HG02610 (cell line): ENCODE data around the gene C12orf56.
"Not testable (repeated sequence)": the region's sequence is repeated elsewhere in the genome, so short reads cannot be mapped to it uniquely, and the experiment has no call there.

Experiments used
- ATAC-seq: cut with Tn5 transposase; IDR thresholded peaks from one replicate; pipeline ENCODE4 v1.9.1; 2021; ENCODE audit warnings: mild to moderate bottlenecking, moderate library complexity; ENCODE audit not compliant: unreplicated experiment

The C12orf56 gene

DNA sequence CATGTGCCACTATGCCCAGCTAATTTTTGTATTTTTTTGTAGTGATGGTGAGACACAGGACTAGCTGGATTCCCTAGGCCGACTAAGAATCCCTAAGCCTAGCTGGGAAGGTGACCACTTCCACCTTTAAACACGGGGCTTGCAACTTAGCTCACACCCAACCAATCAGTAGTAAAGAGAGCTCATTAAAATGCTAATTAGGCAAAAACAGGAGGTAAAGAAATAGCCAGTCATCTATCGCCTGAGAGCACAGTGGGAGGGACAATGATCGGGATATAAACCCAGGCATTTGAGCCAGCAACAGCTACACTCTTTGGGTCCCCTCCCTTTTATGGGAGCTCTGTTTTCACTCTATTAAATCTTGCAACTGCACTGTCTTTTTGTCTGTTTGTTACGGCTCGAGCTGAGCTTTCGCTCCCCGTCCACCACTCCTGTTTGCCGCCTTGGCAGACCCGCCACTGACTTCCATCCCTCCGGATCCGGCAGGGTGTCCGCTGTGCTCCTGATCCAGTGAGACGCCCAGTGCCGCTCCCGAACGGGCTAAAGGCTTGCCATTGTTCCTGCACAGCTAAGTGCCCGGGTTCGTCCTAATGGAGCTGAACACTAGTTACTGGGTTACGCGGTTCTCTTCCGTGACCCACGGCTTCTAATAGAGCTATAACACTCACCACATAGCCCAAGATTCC, 70.9 kb downstream of the C12orf56 start:
- ATAC-seq: not testable (repeated sequence)

DNA sequence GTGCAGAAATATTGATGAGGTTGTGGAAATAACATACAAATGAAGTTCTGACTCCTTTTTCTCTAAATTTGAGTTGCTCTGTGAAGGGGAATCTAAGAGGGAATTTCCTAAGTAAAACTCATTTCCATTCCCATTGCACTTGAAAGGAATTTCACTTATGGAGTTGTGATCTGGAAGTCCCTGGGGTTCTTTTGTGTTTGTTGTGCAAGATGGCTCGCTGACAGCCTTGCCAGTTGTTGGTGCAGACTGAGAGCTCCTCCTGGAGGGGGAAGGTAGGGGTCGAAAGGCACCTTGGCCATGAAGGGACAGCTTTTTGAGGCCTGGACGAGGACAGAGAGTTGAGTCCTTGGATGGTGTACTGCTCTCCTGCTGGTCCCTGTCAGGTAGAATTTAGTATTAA, 72.0 kb downstream of the C12orf56 start:
- peak; percentile 85 for ATAC-seq

DNA sequence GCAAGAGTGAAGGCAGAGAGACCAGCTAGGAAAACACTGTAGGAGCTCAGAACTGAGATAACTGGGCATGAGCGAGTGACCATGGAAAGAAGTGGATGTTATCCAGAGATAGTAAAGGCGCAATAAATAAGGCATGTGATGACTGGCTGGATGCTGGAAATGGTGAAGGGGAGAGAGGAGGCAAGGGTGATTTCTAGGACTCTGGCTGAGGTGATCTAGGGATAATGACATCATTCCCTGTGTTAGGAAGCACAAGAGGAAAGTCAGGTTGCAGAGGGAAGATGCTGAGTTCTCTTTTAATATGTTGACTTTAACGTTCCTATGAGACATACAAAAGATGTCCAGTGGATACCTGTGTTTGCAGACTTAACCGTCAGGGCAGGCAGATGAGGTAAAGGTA, 78.7 kb downstream of the C12orf56 start:
- ATAC-seq: no peak

DNA sequence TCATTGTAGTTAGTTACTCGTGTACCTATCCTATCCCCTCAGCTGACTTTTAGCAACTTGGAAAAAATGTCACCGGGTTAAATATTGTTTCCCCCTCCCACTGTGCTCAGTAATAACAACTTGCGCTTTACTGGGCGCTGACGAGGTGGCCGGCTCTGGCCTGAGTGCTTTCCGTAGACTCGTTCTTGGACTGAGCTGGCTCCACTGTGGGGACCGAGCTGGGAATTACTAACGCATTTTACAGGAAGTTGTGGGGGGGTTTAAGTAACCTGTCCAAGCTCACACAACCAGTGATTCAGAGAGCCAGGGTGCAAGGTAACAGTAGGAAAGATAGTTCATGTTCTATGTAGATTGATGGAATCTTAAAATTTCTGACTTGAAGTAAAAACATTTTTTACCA, 86.0 kb downstream of the C12orf56 start:
- ATAC-seq: no peak

DNA sequence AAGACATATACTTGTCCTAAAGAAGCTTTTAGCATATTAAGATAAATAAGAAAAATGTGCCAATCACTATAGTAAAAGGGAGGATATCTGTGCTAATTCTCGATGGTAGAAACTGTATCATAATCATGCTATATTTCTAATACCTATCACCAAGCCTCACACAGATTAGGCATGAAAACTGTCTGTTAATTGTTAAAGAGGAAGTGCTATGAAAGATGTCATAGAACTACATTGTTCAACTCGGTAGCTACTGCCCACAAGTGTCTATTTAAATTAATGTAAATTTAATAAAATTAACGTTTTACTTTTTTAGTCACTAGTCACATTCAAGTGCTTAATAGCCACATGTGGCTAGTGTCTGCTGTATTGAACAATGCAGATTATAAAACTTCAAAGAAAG, 90.9 kb downstream of the C12orf56 start:
- ATAC-seq: no peak

DNA sequence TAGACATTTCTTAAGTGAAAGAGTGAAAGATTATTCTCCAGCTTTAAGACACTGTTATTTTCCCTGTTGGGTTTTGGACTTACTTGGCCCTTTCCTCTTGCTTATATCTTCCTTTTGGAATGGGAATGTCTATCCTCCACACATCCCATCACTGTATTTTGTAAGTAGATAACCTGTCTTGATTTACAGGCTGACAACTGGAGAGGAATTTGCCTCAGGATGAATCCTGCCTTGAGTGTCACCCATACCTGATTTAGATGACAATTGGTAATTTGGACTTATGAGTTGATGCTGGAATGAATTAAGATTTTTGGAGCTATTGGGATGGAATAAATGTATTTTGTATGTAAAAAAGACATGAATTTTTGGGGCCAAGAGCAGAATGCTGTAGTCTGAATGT, 94.3 kb downstream of the C12orf56 start:
- no peak for ATAC-seq

DNA sequence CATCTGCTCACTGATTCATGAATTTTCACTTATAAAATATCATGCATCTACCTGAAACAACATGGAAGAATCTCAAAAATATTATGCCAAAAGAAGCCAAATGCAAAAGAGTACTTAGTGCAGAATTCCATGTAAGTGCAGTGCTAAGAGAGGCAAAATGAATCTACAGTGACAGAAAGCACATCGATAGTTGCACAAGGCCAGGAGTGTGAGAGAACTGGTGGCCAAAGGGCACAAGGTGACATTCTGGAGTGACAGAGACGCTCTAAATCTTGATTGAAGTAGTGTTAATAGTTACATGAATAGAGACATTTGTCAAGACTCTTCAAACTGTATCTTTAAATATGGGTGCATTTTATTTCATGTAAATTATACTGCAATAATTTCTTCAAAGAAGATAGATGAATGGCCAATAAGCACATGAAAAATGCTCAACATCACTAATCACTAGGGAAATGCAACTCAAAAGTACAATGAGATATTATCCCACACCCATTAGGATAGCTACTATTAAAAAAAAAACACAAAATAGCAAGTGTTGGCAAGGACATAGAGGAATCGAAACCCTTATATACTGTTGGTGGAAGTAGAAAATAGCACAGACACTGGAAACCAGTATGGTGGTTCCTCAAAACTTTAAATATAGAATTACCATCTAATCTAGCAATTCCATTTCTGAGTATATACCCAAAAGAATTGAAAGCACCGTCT, 96.7 kb downstream of the C12orf56 start:
- peak; percentile 57 for ATAC-seq

DNA sequence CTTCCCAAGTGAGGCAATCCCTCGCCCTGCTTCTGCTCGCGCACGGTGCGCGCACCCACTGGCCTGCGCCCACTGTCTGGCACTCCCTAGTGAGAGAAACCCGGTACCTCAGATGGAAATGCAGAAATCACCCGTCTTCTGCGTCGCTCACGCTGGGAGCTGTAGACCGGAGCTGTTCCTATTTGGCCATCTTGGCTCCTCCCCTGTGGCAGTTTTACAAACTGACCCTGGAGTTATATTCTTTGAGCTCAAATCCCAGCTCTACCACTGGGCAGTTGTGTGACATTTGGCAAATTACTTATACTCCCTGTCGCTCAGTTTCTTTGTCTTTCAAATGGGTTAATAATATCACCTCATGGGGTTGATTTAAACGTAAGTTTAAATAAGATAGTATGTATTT, 97.4 kb downstream of the C12orf56 start:
- not testable (repeated sequence) for ATAC-seq

DNA sequence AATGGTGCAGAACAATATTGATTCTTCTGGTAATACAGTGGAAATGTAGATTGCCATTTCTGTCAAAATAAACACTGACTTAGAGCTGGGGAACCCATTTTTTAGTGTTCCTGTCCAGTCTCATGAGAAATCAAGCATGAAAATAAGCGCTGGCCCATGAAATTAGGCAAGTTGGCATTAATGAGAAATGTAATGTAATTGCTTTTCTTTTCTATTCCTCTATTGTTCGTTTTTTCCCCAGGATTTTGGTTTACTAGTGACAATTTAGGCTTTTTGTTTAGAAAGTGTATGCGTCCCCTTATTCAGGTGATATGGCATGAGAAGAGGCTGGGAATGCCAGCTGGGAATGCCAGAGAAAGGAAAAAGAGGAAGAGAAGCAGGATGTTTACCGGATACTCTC, 104.0 kb downstream of the C12orf56 start:
- ATAC-seq: no peak

DNA sequence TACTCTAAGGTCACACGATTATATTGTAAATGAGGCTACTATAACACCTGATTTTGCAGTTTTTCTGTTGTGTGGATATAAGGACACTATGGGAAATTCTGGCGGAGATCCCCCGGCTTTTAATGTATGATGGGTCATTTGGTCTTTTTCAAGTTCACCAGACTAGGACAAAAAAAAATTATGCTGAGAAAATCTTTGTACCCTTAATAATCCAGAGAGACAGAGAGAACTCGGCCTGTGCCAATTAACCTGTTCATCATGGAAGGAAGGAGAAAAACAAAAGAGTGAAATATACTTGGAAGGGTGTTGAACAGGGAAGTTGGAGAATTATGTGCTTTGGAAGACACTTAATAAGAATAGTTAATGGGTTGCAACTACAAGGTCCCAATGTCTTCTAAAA, 106.3 kb downstream of the C12orf56 start:
- ATAC-seq: no peak

DNA sequence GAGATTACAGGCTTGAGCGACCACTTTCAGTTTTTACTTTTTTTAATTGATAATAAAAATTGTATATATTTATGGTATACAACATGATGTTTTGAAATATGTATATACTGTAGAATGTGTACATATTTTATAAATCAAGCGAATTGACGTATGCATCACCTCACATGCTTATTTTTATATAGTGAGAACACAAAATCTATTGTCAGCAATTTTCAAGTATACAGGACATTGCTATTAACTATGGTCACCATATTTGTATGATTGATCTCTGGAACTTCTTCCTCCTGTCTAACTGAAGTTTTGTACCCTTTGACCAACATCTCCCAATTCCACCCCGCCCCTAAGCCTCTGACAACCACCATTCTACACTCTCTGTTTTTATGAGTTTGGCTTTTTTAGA, 112.1 kb downstream of the C12orf56 start:
- ATAC-seq: no peak

DNA sequence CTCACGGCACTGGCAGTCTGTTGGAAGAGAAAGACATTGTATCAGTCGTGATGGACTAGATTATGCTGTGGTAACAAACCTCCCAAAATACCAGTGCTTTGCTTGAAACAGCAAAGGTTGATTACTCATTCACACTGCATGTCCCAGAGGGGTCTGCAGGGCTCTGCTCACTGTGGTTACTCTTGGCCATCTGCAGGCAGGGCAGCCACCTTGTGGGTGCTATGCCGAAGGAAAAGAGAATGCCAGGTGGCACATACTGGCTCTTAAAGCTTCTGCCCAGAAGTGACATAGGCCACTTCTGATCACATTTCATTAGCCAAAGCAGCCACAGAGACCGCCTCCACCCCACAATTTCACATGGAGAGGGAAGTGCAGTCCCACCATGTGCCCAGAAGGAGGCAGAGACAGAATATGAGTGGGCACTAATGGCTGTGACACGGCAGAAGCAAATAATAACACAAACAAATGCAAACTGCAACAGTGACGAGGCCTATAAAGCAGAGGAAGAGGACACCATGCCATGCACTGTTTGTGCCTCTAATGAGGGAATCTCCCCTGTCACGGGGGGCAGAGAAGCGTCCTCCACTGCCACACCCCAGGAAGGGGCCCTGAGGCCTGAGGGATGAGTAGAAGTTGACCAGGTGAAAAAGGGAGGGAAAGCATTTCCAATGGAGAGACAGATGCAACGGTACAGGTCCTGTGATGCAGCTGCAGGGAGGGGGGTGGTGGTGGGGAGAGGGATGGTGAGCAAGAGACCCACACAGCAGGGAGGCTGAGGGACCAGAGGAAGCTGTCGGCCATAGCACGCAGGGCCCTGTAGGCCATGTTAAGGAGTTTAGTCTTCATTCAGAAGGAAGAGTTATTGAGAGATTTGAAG, 116.8 kb downstream of the C12orf56 start:
- ATAC-seq: peak; percentile 70

DNA sequence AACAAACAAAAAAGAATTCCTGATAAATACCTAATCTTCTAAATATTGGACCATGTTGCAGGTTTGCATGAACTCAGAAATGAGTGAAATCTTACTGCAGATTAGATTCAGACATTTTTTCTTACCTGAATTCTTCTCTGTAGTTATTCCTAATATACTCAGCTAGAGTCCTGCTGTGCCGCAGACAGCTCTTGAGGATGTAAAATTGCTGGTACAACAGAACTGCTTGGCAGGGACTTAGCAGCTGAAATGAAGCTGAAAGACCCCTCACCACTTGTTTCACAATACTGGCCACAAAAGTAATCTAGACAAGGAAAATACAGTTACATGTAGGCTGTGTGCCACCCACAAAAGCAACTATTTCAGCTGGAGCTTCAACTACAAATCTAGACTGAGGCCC, 120.1 kb downstream of the C12orf56 start:
- ATAC-seq: no peak

DNA sequence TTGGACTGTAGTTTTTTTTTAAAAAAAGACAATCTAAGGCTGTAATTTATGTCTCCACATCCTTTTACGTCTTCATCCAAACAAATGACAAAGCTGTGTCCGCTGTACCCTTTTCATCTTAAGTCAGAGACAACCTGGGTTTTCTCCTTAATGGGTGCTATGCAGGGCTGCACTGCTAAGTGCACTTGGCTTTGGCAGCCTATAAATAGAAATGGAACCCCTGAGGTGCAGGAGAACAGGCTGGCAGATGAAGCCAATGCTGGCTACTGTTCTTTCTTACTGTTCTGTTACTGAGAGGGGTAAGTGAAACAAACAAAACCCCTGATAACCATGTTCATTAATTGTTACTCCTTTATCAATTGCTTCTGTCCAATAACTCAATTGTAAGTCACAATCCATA, 121.4 kb downstream of the C12orf56 start:
- no peak for ATAC-seq

DNA sequence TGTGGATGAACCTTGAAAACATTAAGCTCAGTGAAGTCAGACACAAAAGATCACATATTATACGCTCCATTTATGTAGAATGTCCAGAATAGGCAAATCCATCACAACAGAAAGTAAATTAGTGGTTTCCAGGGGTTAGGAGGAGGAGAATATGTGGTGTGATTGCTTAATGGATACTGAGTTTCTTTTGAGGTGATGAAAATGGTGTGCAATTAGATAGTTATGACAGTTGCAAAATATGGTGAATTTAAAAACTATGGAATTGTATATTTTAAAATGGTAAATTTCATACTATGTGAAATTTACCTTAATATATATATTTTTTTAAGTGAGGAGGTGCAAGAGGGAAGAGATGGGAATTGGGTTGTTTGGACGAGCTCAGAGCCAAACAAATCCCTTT, 122.1 kb downstream of the C12orf56 start:
- no peak for ATAC-seq

DNA sequence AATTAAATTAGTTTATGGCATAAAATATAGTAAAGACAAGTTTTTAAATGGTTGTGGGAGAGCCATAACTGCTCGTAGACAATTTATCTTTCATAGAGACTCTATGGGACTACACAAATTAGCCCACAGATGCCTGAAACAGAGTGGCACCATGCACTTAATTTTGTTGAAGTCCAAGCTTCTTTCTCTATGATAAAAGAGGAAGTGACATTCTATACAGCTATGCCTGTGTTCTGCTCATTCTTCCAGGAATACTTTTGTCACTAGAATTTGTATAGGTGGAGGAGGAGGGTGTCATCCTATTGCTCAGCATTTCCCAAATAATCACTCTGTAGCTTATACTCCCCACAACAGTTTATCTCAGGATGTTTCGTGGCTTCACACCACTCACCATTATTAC, 124.7 kb downstream of the C12orf56 start:
- no peak for ATAC-seq

DNA sequence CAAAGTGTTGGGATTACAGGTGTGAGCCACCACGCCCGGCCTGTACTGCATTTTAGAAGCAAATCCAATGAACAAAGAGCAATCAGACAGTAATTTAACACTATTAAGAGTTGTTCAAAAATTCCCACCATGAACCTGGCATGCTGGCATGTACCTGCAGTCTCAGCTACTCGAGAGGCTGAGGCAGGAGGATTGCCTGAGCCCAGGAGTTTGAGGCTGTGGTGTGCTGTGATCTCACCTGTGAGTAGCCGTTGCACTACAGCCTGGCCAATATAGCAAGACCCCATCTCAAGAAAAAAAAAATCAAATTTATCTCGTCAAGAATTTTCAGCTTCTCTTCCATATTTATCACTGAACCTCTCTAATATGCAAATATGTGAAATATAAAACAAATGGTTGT, 128.7 kb downstream of the C12orf56 start:
- no peak for ATAC-seq

DNA sequence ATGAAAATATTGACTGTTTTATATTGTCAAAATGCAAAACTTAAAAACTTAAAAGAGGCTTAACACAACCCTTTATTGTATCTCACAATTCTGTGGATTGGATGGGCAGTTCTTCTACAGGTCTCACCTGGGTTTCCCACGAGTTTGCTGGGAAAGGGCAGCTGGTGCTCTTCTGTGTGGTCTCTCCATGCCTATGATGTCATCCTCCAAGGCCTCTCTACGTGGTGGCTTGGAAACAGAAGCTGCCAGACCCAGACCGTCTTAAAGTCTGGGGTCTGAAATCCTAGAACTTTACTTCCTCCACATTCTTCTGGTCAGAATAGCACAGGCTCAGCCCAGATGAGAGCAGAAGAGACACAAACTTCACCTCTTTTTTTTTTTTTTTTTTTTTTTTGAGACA, 132.0 kb downstream of the C12orf56 start:
- no peak for ATAC-seq

DNA sequence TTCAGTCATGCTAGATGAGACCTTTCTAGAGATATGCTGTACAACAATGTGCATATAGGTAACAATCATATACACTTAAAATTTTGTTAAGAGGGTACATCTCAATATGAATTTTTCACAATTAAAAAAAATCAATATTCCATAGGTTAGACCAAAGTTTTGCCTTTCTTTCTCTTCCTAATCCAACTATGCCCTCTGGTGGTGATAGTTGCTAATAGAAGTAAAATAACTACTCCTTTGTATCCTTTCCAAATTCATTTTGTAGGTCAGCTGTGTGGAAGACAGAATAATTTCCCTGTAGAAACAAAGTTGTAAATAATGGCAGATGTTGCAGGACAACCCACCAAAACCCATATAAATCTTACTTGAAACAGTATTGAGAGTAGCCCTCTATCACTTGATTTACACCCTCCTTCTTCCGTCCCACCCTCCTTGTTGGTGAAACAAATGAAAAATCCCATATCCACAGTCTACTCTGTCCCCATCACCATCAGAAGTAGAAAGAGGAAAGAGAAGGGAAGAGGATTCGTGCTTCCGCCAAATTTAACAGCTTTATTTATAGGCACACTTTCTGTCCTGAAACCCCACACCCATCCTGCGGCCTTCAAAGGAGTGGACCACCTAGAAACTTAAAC, 134.3 kb downstream of the C12orf56 start:
- ATAC-seq: no peak

DNA sequence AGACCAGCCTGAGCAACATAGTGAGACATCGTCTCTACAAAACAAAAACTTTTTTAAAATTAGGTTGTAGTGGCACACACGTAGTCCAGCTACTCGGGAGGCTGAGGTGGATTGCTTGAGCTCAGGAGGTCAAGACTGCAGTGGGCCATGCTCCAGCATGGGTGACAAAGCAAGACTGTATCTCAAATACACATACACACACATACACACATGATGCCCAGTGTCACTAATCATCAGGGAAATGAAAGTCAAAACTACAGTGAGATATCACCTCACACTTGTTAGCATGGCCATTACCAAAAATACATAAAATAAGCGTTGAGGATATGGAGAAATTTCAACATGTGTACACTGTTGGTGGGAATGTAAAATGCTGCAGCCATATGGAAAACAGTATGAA, 135.3 kb downstream of the C12orf56 start:
- no peak for ATAC-seq

DNA sequence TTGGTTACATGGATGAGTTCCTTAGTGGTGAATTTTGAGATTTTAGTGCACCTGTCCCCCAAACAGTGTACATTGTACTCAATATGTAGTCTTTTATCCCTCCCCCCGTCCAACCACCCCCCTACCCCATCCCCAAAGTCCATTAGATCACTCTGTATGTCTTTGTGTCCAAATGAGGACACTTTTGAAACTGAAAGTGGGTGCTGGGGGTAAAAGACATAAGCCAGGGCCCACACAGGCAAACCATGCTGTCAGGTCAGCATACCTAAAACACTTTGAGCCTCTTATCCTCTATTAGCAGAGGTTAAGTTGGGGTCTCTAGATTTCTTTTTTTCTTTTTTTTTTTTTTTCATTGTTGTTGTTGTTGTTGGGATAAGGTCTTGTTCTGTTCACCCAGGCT, 137.2 kb downstream of the C12orf56 start:
- no peak for ATAC-seq
